SIG-M5 treated with dmso at 0.1 percent for 504 hours (cell line): Measurements from ENCODE around the gene DISP2.

Experiments used
- DNase-seq: peaks from one replicate; lab custom pipeline; 2025; ENCODE audit not compliant: unreplicated experiment; lab: John Stamatoyannopoulos, UW

Gene DISP2

GRCh38 chr15:40358471-40359353 lies 693 bp downstream of the DISP2 start:
- no peak for DNase-seq

- no peak for DNase-seq
These were observed 2.0 kb downstream of the DISP2 start for GRCh38 chr15:40360015-40360414.

- DNase-seq: no peak
These were observed 3.6 kb downstream of the DISP2 start for GRCh38 chr15:40361640-40362039.

GRCh38 chr15:40363611-40364010 lies 5.6 kb downstream of the DISP2 start:
- no peak for DNase-seq

- no peak for DNase-seq
These were observed 6.2 kb downstream of the DISP2 start for GRCh38 chr15:40364251-40364650.

GRCh38 chr15:40365016-40365415 lies 7.0 kb downstream of the DISP2 start:
- DNase-seq: no peak

GRCh38 chr15:40365624-40366456 lies 7.8 kb downstream of the DISP2 start:
- DNase-seq: no peak

- DNase-seq: no peak
These were observed 8.7 kb downstream of the DISP2 start for GRCh38 chr15:40366457-40367370.

GRCh38 chr15:40367371-40367685 lies 9.3 kb downstream of the DISP2 start:
- no peak for DNase-seq

GRCh38 chr15:40367686-40368611 lies 9.9 kb downstream of the DISP2 start:
- DNase-seq: peak; percentile 83

- DNase-seq: no peak
These were observed 10.9 kb downstream of the DISP2 start for GRCh38 chr15:40368719-40369473.

GRCh38 chr15:40369474-40369869 lies 11.5 kb downstream of the DISP2 start:
- DNase-seq: no peak

- no peak for DNase-seq
These were observed 12.0 kb downstream of the DISP2 start for GRCh38 chr15:40369971-40370370.

GRCh38 chr15:40372981-40373380 lies 15.0 kb downstream of the DISP2 start:
- DNase-seq: peak; percentile 7

- DNase-seq: no peak
These were observed 19.6 kb downstream of the DISP2 start for GRCh38 chr15:40377606-40378005.

- DNase-seq: no peak
These were observed 21.4 kb downstream of the DISP2 start for GRCh38 chr15:40379374-40379773.

GRCh38 chr15:40379853-40380252 lies 21.8 kb downstream of the DISP2 start:
- peak; percentile 25 for DNase-seq

- no peak for DNase-seq
These were observed 22.6 kb downstream of the DISP2 start for GRCh38 chr15:40380636-40381035.

GRCh38 chr15:40381818-40382529 lies 24.0 kb downstream of the DISP2 start:
- no peak for DNase-seq
